PC-9 (cell line): Measurements from ENCODE around the gene HAL.

ENCODE experiments used
- EZH2 ChIP-seq: fragments of 200-600 bp; sonication (generic); IDR thresholded peaks from 2 replicates; pipeline ENCODE4 v1.8.0; 2017; ENCODE audit warnings: antibody characterized with exemption, low read depth
- TF ChIP-seq, protein P1 (sequence below): fragments of 200-600 bp; sonication (generic); conservative IDR thresholded peaks from 2 replicates; pipeline ENCODE4 v1.6.1; 2017; ENCODE audit warnings: mixed run types, antibody characterized with exemption, mild to moderate bottlenecking, moderate library complexity

DNA sequence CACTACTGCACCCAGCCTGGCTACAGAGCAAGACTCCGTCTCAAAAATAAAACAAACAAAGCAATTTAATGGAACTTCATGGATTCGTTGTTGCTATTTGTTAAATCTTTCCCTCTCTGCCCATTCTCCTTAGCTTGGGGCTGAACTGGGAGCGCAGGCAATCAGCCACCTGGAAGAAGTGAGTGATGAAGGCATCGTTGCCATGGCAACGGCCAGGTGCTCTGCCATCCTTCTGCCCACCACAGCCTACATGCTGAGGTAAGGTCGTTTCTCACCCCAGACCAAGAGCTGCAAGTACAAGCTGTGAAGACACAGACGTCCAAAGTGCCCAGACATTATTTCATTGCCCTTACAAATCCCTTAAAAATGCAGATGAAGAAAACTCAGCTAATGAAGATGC, 33.9 kb downstream of the HAL start:
- TF ChIP-seq, protein P1, sequence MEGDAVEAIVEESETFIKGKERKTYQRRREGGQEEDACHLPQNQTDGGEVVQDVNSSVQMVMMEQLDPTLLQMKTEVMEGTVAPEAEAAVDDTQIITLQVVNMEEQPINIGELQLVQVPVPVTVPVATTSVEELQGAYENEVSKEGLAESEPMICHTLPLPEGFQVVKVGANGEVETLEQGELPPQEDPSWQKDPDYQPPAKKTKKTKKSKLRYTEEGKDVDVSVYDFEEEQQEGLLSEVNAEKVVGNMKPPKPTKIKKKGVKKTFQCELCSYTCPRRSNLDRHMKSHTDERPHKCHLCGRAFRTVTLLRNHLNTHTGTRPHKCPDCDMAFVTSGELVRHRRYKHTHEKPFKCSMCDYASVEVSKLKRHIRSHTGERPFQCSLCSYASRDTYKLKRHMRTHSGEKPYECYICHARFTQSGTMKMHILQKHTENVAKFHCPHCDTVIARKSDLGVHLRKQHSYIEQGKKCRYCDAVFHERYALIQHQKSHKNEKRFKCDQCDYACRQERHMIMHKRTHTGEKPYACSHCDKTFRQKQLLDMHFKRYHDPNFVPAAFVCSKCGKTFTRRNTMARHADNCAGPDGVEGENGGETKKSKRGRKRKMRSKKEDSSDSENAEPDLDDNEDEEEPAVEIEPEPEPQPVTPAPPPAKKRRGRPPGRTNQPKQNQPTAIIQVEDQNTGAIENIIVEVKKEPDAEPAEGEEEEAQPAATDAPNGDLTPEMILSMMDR: no peak
- no peak for TF ChIP-seq EZH2
